ENCODE data around the gene SLC6A5. TPM values are rescaled to one million over a fixed set of nuclear protein-coding genes. Genes with fewer than 3 reads are reported as not detected.
A peak's percentile ranks its signal among the peaks of the same experiment; 100 is the strongest.

The SLC6A5 gene
- total RNA-seq, 4 donors from 2014 or later: not detected

- Histone ChIP-seq H3K4me3 (no peak overlapping the region), H3K36me3 (no peaks in the 10 kb centered on the region), H3K27ac (no peak overlapping the region), H3K9me3 (no peaks in the 10 kb centered on the region), H3K4me1 (no peaks in the 10 kb centered on the region), H3K27me3 (peaks cover 0 to 5% (median 0%) of the 10 kb centered on the region in 4 donors)
- TF ChIP-seq, protein P1, sequence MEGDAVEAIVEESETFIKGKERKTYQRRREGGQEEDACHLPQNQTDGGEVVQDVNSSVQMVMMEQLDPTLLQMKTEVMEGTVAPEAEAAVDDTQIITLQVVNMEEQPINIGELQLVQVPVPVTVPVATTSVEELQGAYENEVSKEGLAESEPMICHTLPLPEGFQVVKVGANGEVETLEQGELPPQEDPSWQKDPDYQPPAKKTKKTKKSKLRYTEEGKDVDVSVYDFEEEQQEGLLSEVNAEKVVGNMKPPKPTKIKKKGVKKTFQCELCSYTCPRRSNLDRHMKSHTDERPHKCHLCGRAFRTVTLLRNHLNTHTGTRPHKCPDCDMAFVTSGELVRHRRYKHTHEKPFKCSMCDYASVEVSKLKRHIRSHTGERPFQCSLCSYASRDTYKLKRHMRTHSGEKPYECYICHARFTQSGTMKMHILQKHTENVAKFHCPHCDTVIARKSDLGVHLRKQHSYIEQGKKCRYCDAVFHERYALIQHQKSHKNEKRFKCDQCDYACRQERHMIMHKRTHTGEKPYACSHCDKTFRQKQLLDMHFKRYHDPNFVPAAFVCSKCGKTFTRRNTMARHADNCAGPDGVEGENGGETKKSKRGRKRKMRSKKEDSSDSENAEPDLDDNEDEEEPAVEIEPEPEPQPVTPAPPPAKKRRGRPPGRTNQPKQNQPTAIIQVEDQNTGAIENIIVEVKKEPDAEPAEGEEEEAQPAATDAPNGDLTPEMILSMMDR (IDR thresholded peaks at IDR 0.05): no peak
- TF ChIP-seq POLR2A (IDR thresholded peaks at IDR 0.05): no peak
- no peak for DNase-seq
- WGBS, 2 donors: 74 to 76% methylated on average over 3 of the region's 3 CpGs
- intact Hi-C loops (cut with DNase I): no loop called here
Measured at GRCh38 chr11:20661850-20662249, 62.4 kb downstream of the SLC6A5 start.

DNA sequence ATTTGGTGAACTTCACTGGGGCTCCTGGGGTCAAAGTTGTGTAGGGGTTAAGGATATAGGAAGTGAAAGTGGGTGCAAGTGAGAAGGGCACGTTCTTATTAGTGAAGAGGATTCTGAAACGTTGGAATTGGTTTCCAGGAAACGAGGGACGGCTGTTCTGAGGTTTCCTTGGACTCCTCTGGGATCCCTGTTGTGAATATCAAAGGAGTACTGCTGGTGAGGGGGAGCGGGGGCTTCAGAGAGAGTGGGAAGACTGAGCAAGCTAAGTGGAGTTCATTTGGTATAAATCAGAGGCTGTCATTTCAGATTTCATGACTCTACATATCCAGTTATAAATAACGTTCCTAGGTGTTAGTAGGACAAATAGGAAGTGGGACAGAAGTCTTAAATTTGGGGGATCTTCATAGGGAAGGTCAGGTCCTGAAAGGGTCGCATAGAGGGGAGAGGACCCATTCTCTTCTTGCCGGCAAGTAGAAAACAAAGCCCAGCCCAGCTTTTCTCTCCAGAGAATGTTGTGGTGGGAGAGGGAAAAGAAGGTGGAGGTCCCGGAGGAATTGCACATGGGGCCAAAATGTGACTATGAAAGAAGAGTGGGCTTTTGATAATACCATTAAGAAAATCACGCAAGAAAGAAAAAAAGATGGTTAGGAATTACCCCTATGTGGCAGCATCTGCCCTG lies 68.9 kb downstream of the SLC6A5 start:
- no peaks in the 10 kb centered on the region for H3K36me3 ChIP-seq
- no peaks in the 10 kb centered on the region for H3K9me3 ChIP-seq
- intact Hi-C loops (cut with DNase I): no loop called here
- no peak for DNase-seq
- peaks cover 6 to 70% (median 11%) of the 10 kb centered on the region in 4 donors for H3K27me3 ChIP-seq
- no peak overlapping the region for H3K4me3 ChIP-seq
- H3K4me1 ChIP-seq: peaks cover 9 to 20% (median 12%) of the 10 kb centered on the region in 3 donors
- WGBS, 2 donors: 12 to 14% methylated on average over 10 of the region's 10 CpGs
- H3K27ac ChIP-seq: no peak overlapping the region
- TF ChIP-seq, protein P1 (IDR thresholded peaks at IDR 0.05): no peak
- no peak for TF ChIP-seq POLR2A (IDR thresholded peaks at IDR 0.05)

DNA sequence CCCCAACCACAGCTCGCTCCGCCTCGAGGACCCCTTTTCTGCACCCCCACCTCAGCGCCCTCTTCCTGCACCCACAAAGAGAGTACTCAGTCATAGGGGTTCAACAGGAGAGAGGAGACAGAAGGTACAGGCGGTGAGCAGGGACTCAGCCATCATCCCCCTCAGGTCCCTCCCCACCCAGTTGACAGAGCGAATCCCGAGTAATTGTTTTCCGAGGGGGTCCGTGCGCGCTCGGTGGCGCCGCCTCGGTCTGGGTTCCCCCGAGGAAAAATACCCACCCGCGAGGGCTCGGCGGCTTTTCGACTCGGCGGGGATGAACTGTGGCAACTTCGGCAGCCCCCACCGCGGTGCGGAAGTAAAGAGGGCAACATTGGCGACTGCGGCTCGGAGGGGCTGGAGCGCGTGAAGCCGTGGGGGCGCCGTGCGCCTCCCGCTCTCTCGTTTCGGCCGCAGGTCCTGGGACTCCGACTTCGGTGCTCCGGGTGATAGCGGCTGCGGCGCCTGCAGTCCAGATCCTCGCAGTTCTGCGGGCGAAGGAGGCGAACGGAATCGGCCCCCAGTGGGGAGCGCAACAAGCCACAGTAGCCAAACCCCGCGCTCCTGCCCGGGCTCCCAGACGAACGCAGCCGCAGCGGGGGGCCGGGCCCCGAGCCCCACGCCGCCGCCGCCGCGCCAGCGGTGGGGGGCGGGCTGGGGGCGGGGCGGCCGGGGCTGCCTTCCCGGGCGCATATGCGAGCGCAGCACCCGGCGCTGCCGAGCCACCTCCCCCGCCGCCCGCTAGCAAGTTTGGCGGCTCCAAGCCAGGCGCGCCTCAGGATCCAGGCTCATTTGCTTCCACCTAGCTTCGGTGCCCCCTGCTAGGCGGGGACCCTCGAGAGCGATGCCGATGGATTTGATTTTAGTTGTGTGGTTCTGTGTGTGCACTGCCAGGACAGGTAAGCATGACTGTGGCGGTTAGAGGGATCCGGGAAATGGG lies 69.7 kb downstream of the SLC6A5 start, which contains the start of gene NELL1:
NELL1 (plus strand) TSS at position 743 of the 976 bp plus-strand sequence.
- H3K4me1 ChIP-seq: peaks cover 9 to 20% (median 12%) of the 10 kb centered on the region in 3 donors
- peaks cover 6 to 74% (median 11%) of the 10 kb centered on the region in 4 donors for H3K27me3 ChIP-seq
- no peak for TF ChIP-seq POLR2A (IDR thresholded peaks at IDR 0.05)
- TF ChIP-seq, protein P1 (IDR thresholded peaks at IDR 0.05): no peak
- peak within 1 kb of the TSS in 3 of 4 donors; percentile 26 to 53 (median 38) for H3K4me3 ChIP-seq
- DNase-seq: no peak
- intact Hi-C loops (cut with DNase I): no loop called here
- H3K9me3 ChIP-seq: no peaks in the 10 kb centered on the region
- H3K36me3 ChIP-seq: no peaks in the 10 kb centered on the region
- H3K27ac ChIP-seq: no peak within 1 kb of the TSS
- 3 to 7% methylated on average over 5 to 8 of the region's 93 CpGs for WGBS, 2 donors

DNA sequence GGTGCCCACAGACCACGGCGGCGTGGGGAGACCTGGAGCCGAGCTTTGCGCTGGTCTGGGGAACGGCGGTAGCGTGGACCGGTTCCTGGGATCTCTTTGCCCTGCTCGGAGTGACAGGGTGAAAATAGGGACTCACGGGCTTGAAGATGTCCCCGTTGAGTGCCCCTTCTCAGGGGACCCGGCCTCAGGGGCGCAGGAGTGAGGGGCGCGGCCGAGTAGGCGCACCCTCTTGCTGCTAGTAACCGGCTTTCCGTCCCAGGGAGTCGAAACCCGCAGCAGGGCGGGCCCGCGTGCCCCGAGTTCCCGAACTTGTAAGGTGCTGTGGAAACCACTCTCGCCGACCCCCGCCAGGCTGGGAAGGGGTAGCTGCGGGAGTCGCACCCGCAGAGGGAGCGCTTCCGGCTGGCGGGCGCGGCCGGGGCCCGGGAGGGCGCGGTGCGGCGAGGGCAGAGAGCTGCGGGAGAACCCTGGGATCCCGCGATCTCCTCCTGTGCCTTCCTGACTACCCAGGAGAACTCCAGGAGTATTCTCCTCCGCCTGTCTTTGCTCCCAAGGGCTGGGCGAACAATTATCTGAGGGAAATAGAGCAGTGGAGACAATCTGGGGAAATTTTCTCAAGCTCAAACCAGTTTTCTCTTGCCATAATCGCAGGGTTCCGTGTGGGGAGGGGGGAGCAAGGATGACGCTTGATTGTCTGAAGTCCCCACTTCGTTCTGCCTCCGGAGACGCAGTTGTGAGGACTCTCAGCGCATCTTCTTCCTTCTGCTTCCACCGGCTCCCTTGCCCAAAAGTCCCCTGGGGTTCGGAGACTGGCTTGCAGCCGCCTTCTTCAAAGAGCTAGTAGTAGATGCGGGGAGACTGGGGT lies 70.6 kb downstream of the SLC6A5 start:
- Histone ChIP-seq H3K27ac (no peak overlapping the region), H3K27me3 (peaks cover 6 to 84% (median 11%) of the 10 kb centered on the region in 4 donors), H3K4me1 (peaks cover 9 to 20% (median 12%) of the 10 kb centered on the region in 3 donors), H3K36me3 (no peaks in the 10 kb centered on the region), H3K4me3 (peak overlapping the region in 3 of 4 donors; percentile 26 to 53 (median 38)), H3K9me3 (no peaks in the 10 kb centered on the region)
- no peak for TF ChIP-seq POLR2A (IDR thresholded peaks at IDR 0.05)
- TF ChIP-seq, protein P1 (IDR thresholded peaks at IDR 0.05): no peak
- 3 to 6% methylated on average over 8 to 29 of the region's 60 CpGs for WGBS, 2 donors
- no peak for DNase-seq
- intact Hi-C loops (cut with DNase I): no loop called here
